ENCODE data around the gene IQSEC1.
"Not testable (repeated sequence)": the region's sequence is repeated elsewhere in the genome, so short reads cannot be mapped to it uniquely, and the experiment has no call there.

DNA sequence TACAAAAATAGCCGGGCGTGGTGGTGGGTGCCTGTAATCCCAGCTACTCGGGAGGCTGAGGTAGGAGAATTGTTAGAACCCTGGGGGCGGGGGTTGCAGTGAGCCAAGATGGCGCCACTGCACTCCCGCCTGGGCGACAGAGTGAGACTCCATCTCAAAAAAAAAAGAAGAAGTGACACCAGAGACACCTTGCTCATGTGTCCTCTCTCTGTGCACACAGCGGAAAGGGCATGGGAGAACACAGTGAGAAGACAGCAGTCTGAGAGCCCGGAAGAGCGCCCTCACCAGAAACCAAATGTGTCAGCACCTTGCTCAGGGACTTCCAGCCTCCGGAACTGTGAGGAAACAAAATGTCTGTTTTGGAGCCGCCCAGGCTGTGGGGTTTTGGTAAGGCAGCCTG lies 191.4 kb downstream of the IQSEC1 start:
- TF ChIP-seq, protein P1, sequence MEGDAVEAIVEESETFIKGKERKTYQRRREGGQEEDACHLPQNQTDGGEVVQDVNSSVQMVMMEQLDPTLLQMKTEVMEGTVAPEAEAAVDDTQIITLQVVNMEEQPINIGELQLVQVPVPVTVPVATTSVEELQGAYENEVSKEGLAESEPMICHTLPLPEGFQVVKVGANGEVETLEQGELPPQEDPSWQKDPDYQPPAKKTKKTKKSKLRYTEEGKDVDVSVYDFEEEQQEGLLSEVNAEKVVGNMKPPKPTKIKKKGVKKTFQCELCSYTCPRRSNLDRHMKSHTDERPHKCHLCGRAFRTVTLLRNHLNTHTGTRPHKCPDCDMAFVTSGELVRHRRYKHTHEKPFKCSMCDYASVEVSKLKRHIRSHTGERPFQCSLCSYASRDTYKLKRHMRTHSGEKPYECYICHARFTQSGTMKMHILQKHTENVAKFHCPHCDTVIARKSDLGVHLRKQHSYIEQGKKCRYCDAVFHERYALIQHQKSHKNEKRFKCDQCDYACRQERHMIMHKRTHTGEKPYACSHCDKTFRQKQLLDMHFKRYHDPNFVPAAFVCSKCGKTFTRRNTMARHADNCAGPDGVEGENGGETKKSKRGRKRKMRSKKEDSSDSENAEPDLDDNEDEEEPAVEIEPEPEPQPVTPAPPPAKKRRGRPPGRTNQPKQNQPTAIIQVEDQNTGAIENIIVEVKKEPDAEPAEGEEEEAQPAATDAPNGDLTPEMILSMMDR (IDR thresholded peaks at IDR 0.05) = not testable (repeated sequence)
- TF ChIP-seq POLR2A (IDR thresholded peaks at IDR 0.05) = not testable (repeated sequence)

All from lower leg skin (tissue), 3 donors.